ENCODE measurements around the gene CTNND2.

- no peak for TF ChIP-seq CLOCK (CRISPR knock-in tag; IDR thresholded peaks at IDR 0.05; ENCODE audit: borderline replicate concordance)
- TF ChIP-seq, protein P1, sequence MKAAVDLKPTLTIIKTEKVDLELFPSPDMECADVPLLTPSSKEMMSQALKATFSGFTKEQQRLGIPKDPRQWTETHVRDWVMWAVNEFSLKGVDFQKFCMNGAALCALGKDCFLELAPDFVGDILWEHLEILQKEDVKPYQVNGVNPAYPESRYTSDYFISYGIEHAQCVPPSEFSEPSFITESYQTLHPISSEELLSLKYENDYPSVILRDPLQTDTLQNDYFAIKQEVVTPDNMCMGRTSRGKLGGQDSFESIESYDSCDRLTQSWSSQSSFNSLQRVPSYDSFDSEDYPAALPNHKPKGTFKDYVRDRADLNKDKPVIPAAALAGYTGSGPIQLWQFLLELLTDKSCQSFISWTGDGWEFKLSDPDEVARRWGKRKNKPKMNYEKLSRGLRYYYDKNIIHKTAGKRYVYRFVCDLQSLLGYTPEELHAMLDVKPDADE (conservative IDR thresholded peaks at IDR 0.05; ENCODE audit: control insufficient read depth, low read depth, low read length), result no peak
- no peak for TF ChIP-seq GTF2F1 (IDR thresholded peaks at IDR 0.05; ENCODE audit: low read depth, low read length)
- no peak for TF ChIP-seq POLR2A (conservative IDR thresholded peaks at IDR 0.05)
- TF ChIP-seq OTX1 (CRISPR knock-in tag; IDR thresholded peaks at IDR 0.05), result no peak
- TF ChIP-seq PKNOX1 (IDR thresholded peaks at IDR 0.05), result no peak
- no peak for TF ChIP-seq CTBP1 (IDR thresholded peaks at IDR 0.05; ENCODE audit: borderline replicate concordance)
- no peak for TF ChIP-seq TEAD4 (IDR thresholded peaks at IDR 0.05; ENCODE audit: low read length)
- TF ChIP-seq TEAD4 (CRISPR knock-in tag; IDR thresholded peaks at IDR 0.05; ENCODE audit: borderline replicate concordance), result no peak
- TF ChIP-seq KAT2B (IDR thresholded peaks at IDR 0.05; ENCODE audit: low read depth, low read length), result no peak
- no peak for TF ChIP-seq FOXM1 (IDR thresholded peaks at IDR 0.05; ENCODE audit: low read depth)
- no peak for TF ChIP-seq FOXM1 (CRISPR knock-in tag; IDR thresholded peaks at IDR 0.05; ENCODE audit: low read depth)
Measured at GRCh38 chr5:11507156-11507910, 396.9 kb downstream of the CTNND2 start.

All from K562 (cell line).